KMS-11 (cell line): Measurements from ENCODE around the gene BLACAT1.

Experiments
- H2AFZ ChIP-seq: fragments of 200-600 bp; sonication (generic); 2 replicates; pipeline ENCODE4 v1.6.1; 2016; ENCODE audit warnings: antibody characterized with exemption, mixed run types, low read depth
- H3K27ac ChIP-seq: fragments of 200-600 bp; sonication (generic); 2 replicates; pipeline ENCODE4 v1.6.1; 2016; ENCODE audit warnings: mild to moderate bottlenecking, mixed run types
- H3K27me3 ChIP-seq: fragments of 200-600 bp; sonication (generic); 2 replicates; pipeline ENCODE4 v1.6.1; 2017; ENCODE audit warnings: mild to moderate bottlenecking, low read depth, mixed run types, moderate library complexity; ENCODE audit not compliant: insufficient read depth
- H3K36me3 ChIP-seq: fragments of 200-600 bp; sonication (generic); 2 replicates; pipeline ENCODE4 v1.6.1; 2017; ENCODE audit warnings: mild to moderate bottlenecking, mixed run types; ENCODE audit not compliant: insufficient read depth
- H3K4me1 ChIP-seq: fragments of 200-600 bp; sonication (generic); 2 replicates; pipeline ENCODE4 v1.6.1; 2016; ENCODE audit warnings: mild to moderate bottlenecking, low read depth, mixed run types; ENCODE audit not compliant: poor library complexity, severe bottlenecking
- H3K4me2 ChIP-seq: fragments of 200-600 bp; sonication (generic); 2 replicates; pipeline ENCODE4 v1.7.0; 2016; ENCODE audit warnings: mild to moderate bottlenecking, mixed run types
- H3K4me3 ChIP-seq: fragments of 200-600 bp; sonication (generic); IDR thresholded peaks from 2 replicates; pipeline ENCODE4 v1.6.1; 2017; ENCODE audit warnings: low read depth, low read length, mixed read lengths; ENCODE audit not compliant: insufficient read depth
- H3K79me2 ChIP-seq: fragments of 200-600 bp; sonication (generic); 2 replicates; pipeline ENCODE4 v1.6.1; 2016; ENCODE audit warnings: low read depth, mixed run types; ENCODE audit not compliant: insufficient read depth
- H3K9ac ChIP-seq: fragments of 200-600 bp; sonication (generic); 2 replicates; pipeline ENCODE4 v1.6.1; 2016; ENCODE audit warnings: mild to moderate bottlenecking, mixed run types
- H4K20me1 ChIP-seq: fragments of 200-600 bp; sonication (generic); 2 replicates; pipeline ENCODE4 v1.6.1; 2016; ENCODE audit warnings: mild to moderate bottlenecking, mixed run types; ENCODE audit not compliant: insufficient read depth
- TF ChIP-seq, protein P1 (sequence below): fragments of 200-600 bp; sonication (generic); conservative IDR thresholded peaks from 2 replicates; pipeline ENCODE4 v1.6.1; 2017; ENCODE audit warnings: low read depth, mild to moderate bottlenecking, antibody characterized with exemption, low read length, moderate library complexity, mixed read lengths

Gene BLACAT1

DNA sequence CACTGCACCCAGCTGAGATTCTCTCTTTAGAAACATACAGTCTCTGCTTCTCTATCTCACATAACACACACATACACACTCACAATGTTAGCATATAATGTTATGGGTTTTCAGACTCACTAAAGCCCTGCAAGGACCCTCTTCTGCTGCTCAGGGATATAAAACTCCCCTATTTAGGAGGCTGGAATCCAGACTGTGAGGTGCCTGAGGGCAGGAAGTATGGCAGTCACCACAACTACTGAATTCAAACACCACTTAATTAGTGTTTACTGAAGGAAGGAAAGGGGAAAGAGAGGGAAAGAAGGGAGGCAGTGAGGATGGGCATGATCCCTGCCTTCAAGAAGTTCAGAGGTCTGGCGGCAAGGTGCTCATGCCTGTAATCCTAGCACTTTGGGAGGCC is 40.8 kb upstream of the BLACAT1 start:
- TF ChIP-seq, protein P1, sequence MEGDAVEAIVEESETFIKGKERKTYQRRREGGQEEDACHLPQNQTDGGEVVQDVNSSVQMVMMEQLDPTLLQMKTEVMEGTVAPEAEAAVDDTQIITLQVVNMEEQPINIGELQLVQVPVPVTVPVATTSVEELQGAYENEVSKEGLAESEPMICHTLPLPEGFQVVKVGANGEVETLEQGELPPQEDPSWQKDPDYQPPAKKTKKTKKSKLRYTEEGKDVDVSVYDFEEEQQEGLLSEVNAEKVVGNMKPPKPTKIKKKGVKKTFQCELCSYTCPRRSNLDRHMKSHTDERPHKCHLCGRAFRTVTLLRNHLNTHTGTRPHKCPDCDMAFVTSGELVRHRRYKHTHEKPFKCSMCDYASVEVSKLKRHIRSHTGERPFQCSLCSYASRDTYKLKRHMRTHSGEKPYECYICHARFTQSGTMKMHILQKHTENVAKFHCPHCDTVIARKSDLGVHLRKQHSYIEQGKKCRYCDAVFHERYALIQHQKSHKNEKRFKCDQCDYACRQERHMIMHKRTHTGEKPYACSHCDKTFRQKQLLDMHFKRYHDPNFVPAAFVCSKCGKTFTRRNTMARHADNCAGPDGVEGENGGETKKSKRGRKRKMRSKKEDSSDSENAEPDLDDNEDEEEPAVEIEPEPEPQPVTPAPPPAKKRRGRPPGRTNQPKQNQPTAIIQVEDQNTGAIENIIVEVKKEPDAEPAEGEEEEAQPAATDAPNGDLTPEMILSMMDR = no peak
- H3K27me3 ChIP-seq = no peaks in the 10 kb centered on the region; the same call in 1 of the 2 replicates
- H3K4me2 ChIP-seq = no peak overlapping the region
- H4K20me1 ChIP-seq = no peaks in the 10 kb centered on the region
- no peak overlapping the region for H2AFZ ChIP-seq
- H3K9ac ChIP-seq = no peak overlapping the region
- H3K4me1 ChIP-seq = peaks cover 9% of the 10 kb centered on the region
- no peaks in the 10 kb centered on the region for H3K36me3 ChIP-seq
- no peak overlapping the region for H3K4me3 ChIP-seq
- no peak overlapping the region for H3K27ac ChIP-seq
- no peaks in the 10 kb centered on the region for H3K79me2 ChIP-seq

DNA sequence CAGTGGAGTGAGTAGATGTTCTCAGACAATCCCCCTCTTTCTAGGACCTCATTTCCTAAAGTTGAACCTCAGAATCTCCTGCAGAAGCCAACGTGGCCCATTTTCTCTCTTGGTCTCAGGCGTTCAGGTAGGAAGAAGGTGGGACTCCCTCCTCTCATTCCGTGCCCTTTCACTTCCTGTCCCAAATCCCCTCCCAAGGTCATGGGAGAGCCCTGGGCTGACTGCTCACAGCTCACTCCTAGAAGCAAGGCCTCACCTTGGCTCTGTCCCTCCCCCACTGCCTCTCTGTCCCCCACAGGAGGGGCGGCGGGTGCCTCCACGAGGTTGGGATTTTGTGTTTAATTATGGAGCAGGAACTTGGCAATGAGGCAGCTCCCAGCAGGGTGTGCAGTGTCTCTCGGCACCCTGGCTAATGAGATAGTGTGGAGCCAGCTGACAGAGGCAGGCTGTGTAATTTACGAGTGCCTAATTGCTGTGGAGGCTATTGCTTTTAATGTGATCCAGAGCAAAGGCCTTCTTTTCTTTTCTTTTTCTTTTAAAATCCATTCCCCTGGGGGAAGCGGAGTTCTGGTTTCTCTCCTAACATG is 39.5 kb upstream of the BLACAT1 start:
- H3K27me3 ChIP-seq = no peaks in the 10 kb centered on the region; the same call in 1 of the 2 replicates
- H3K4me2 ChIP-seq = no peak overlapping the region
- no peaks in the 10 kb centered on the region for H4K20me1 ChIP-seq
- no peak overlapping the region for H3K9ac ChIP-seq
- no peak overlapping the region for H2AFZ ChIP-seq
- no peaks in the 10 kb centered on the region for H3K79me2 ChIP-seq
- no peaks in the 10 kb centered on the region for H3K36me3 ChIP-seq
- no peak overlapping the region for H3K27ac ChIP-seq
- no peak overlapping the region for H3K4me3 ChIP-seq
- H3K4me1 ChIP-seq = peaks cover 9% of the 10 kb centered on the region
- TF ChIP-seq, protein P1 = no peak

DNA sequence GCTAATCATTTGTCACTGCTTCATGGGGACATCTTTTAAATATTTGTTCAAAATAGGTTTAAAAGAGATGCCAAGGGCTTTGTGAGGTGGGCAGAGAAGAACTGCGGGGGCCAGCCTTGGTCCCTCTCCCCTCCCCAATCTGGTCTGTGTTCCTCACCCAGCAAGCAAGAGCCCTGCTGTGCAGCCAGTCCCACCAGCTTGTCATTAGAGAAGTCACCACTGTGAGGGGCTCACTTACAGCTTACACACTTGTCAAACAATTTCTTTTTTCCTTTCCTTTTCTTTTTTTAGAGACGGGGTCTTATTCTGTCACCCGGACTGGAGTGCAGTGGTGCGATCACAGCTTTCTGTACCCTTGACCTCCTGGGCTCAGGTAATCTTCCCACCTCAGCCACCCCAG is 38.3 kb upstream of the BLACAT1 start:
- Histone ChIP-seq H3K4me3 (no peak overlapping the region), H3K36me3 (no peaks in the 10 kb centered on the region), H3K27me3 (no peaks in the 10 kb centered on the region; the same call in 1 of the 2 replicates), H4K20me1 (no peaks in the 10 kb centered on the region), H3K79me2 (no peaks in the 10 kb centered on the region), H3K9ac (no peak overlapping the region), H3K4me1 (peaks cover 9% of the 10 kb centered on the region), H3K27ac (no peak overlapping the region), H3K4me2 (no peak overlapping the region), H2AFZ (no peak overlapping the region)
- TF ChIP-seq, protein P1 = no peak

DNA sequence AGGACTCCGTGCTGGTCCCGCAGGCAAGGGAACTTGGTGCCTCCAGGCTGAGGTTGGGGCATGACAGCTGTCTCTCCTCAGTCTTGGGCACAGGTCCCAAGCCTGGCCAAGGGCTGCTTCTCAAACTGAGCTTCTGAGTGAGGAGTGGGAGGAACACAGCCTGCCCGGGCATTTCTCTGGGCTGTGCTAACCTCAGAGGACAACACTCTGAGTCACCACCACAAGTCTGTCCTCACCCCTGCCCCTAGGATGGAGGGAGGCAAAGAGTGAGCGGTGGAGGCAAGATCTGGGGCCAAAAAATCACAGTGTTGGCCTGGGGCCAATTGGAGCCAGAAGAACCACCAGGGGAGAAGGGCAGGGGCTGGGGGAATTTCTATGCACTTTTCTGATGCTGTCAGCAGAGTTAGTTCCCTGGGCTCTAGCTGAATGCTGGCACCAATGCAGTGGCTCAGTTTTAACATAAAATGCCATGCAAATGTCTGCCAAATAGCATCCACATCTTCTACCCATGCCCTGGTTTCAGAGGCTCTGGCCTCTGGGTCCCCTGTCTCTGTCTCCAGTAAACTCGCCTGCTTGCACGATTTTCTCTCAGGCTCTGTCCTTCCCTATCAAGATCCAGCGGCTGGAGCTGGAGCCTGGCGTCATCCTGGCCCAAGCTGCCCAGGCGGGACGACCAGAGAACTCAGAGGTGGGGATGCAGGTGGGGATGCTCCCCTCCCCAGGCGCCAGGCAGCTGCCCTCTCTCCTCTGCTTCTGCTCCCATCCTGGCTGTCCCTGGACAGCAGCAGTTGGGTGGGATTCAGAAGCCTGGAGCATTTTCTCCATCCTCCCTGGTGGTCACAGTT is 37.6 kb upstream of the BLACAT1 start:
- H3K27ac ChIP-seq = no peak overlapping the region
- H3K4me3 ChIP-seq = no peak overlapping the region
- H3K36me3 ChIP-seq = no peaks in the 10 kb centered on the region
- H3K4me1 ChIP-seq = peaks cover 9% of the 10 kb centered on the region
- no peaks in the 10 kb centered on the region for H3K79me2 ChIP-seq
- H3K27me3 ChIP-seq = no peaks in the 10 kb centered on the region; the same call in 1 of the 2 replicates
- TF ChIP-seq, protein P1 = no peak
- H3K4me2 ChIP-seq = no peak overlapping the region; the same call in 1 of the 2 replicates
- H4K20me1 ChIP-seq = no peaks in the 10 kb centered on the region
- no peak overlapping the region for H3K9ac ChIP-seq
- H2AFZ ChIP-seq = no peak overlapping the region
